ENCODE measurements around the gene MRGPRF. TPM values are rescaled to one million over a fixed set of nuclear protein-coding genes. Genes with fewer than 3 reads are reported as not detected.

Gene MRGPRF
- polyA plus RNA-seq, 1 of the 3 experiments (the other 2 are of a cell fraction) = 0.18 TPM

DNA sequence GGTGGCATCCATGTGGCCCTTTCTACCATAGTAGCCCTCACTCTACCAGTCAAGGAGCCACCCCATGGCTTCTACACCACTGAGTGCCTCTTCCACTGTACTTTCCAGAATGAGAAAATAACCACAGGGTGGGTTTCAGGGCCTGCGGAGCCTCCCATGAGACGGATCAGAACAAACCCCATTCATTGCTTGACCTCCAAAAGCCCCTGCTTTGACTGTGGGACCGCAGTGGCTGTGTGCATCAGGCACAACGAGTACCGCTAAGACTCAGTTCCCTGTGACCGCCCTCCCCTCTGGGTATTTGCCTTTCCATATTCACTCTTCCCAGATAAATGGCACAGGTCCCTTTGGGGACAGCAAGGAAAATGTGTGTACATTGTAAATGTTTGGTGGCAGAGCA is 11.5 kb upstream of the MRGPRF start:
- Histone ChIP-seq H3K9me3 (no peaks in the 10 kb centered on the region), H3K4me1 (ENCODE audit: control insufficient read depth in 1 of 2, insufficient read depth in 2 of 2, low read depth in 1 of 2, low read length in 1 of 2) (no peaks in the 10 kb centered on the region), H3K27me3 (ENCODE audit: insufficient read depth) (no peaks in the 10 kb centered on the region), H3K9ac (no peak overlapping the region), H3K9me2 (no peaks in the 10 kb centered on the region), H4K20me1 (ENCODE audit: insufficient read depth) (no peaks in the 10 kb centered on the region), H3F3A (replicated peaks; ENCODE audit: insufficient read depth) (no peaks in the 10 kb centered on the region), H3K79me2 (ENCODE audit: insufficient read depth) (no peaks in the 10 kb centered on the region), H3K36me3 (replicated peaks in 1 of 2; ENCODE audit: control insufficient read depth in 1 of 2, insufficient read depth in 2 of 2, low read length in 1 of 2) (no peaks in the 10 kb centered on the region), H3K4me2 (no peak overlapping the region), H3K27ac (ENCODE audit: low read depth in 2 of 2, low read length in 1 of 2) (no peak overlapping the region), H2AFZ (ENCODE audit: low read depth) (no peak overlapping the region), H3K4me3 (ENCODE audit: low read depth in 2 of 2, low read length in 1 of 2) (no peak overlapping the region)
- ChIA-PET POLR2A (no interaction called here), CTCF (interaction anchor here (1.4 kb wide), 1 partner anchor 13 kb away, joined by 3 read pairs; no protein-coding TSS in a partner anchor)
- TF ChIP-seq CHD2 (IDR thresholded peaks at IDR 0.05; ENCODE audit: low read length, partially characterized antibody) (no peak), POLR2AphosphoS5 (IDR thresholded peaks at IDR 0.05; ENCODE audit: low read depth, low read length) (no peak), MXI1 (IDR thresholded peaks at IDR 0.05; ENCODE audit: low read depth, low read length) (no peak), EP300 (IDR thresholded peaks at IDR 0.05; ENCODE audit: borderline replicate concordance in 1 of 2, low read depth in 1 of 2, low read length in 1 of 2) (no peak)
- TF ChIP-seq, protein P1, sequence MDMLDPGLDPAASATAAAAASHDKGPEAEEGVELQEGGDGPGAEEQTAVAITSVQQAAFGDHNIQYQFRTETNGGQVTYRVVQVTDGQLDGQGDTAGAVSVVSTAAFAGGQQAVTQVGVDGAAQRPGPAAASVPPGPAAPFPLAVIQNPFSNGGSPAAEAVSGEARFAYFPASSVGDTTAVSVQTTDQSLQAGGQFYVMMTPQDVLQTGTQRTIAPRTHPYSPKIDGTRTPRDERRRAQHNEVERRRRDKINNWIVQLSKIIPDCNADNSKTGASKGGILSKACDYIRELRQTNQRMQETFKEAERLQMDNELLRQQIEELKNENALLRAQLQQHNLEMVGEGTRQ (IDR thresholded peaks at IDR 0.05; ENCODE audit: borderline replicate concordance, low read depth, low read length) = no peak
- WGBS (ENCODE audit: low lambda C conversion rate) = 86% methylated on average over 6 of the region's 6 CpGs
- no peak for DNase-seq

DNA sequence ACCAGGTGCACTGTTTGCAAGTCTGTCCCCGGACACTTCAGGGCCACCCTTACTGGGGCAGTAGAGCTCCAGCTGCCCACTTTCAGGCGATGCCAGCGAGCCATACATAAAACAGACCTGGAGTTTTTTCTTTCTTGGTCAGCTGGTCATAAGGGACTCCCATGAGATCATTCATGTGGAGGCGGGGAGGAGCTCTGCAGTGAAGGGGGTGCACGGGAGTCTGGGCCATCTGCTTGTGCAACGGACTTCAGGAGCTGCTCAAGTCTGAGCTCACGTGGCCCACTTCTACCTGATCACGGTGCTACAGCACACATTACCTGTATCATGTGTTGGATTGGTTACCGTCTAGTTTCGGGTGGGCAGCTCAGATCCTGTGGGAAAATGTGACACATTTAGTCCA is 9.2 kb upstream of the MRGPRF start:
- no peak overlapping the region for H2AFZ ChIP-seq (ENCODE audit: low read depth)

More for the DNA sequence above, 9.2 kb upstream of the MRGPRF start:
- Histone ChIP-seq H3K27ac (ENCODE audit: low read depth in 2 of 2, low read length in 1 of 2) (no peak overlapping the region), H3K4me1 (ENCODE audit: control insufficient read depth in 1 of 2, insufficient read depth in 2 of 2, low read depth in 1 of 2, low read length in 1 of 2) (no peaks in the 10 kb centered on the region), H3K9me2 (no peaks in the 10 kb centered on the region), H3K27me3 (ENCODE audit: insufficient read depth) (no peaks in the 10 kb centered on the region), H3K79me2 (ENCODE audit: insufficient read depth) (no peaks in the 10 kb centered on the region), H3K36me3 (replicated peaks in 1 of 2; ENCODE audit: control insufficient read depth in 1 of 2, insufficient read depth in 2 of 2, low read length in 1 of 2) (no peaks in the 10 kb centered on the region), H3F3A (replicated peaks; ENCODE audit: insufficient read depth) (no peaks in the 10 kb centered on the region), H3K9me3 (no peaks in the 10 kb centered on the region), H4K20me1 (ENCODE audit: insufficient read depth) (no peaks in the 10 kb centered on the region), H3K9ac (no peak overlapping the region), H3K4me2 (no peak overlapping the region), H3K4me3 (ENCODE audit: low read depth in 2 of 2, low read length in 1 of 2) (no peak overlapping the region)
- CTCF ChIA-PET = interaction anchor here (0.7 to 1.5 kb wide), 3 partner anchors 9 to 22 kb away, joined by 3 read pairs; no protein-coding TSS in a partner anchor
- POLR2A ChIA-PET = no interaction called here
- WGBS (ENCODE audit: low lambda C conversion rate) = 63% methylated on average over 9 of the region's 10 CpGs
- TF ChIP-seq EP300 (IDR thresholded peaks at IDR 0.05; ENCODE audit: borderline replicate concordance in 1 of 2, low read depth in 1 of 2, low read length in 1 of 2) (no peak), ELF1 (IDR thresholded peaks at IDR 0.05) (no peak), GABPA (IDR thresholded peaks at IDR 0.05; ENCODE audit: low read depth) (no peak), RCOR1 (IDR thresholded peaks at IDR 0.05; ENCODE audit: low read length) (no peak), RXRA (IDR thresholded peaks at IDR 0.05; ENCODE audit: borderline replicate concordance, low read depth) (no peak), NFIC (IDR thresholded peaks at IDR 0.05; ENCODE audit: borderline replicate concordance) (no peak), EZH2phosphoT487 (IDR thresholded peaks at IDR 0.05; ENCODE audit: borderline replicate concordance, low read depth) (no peak), MEF2A (IDR thresholded peaks at IDR 0.05; ENCODE audit: borderline replicate concordance, low read depth) (no peak), FOSL2 (IDR thresholded peaks at IDR 0.05; ENCODE audit: borderline replicate concordance, low read depth) (no peak), TAF1 (IDR thresholded peaks at IDR 0.05; ENCODE audit: borderline replicate concordance, low read depth, low read length) (no peak), FOXJ3 (CRISPR knock-in tag; IDR thresholded peaks at IDR 0.05) (no peak), RAD21 (IDR thresholded peaks at IDR 0.05; ENCODE audit: low read length) (no peak), TCF12 (IDR thresholded peaks at IDR 0.05) (no peak), FOXM1 (IDR thresholded peaks at IDR 0.05; ENCODE audit: low read depth) (no peak)
- TF ChIP-seq, protein P1 (IDR thresholded peaks at IDR 0.05; ENCODE audit: borderline replicate concordance, low read depth, low read length) = no peak
- DNase-seq = no peak

Measured in SK-N-SH (cell line).